IMR-90 (cell line): ENCODE results near the gene RABGAP1. TPM values are rescaled to one million over a fixed set of nuclear protein-coding genes. Genes with fewer than 3 reads are reported as not detected.

ENCODE experiments used
- ATAC-seq: fragments of 200-7000 bp; cut with Tn5 transposase; 2 replicates; pipeline ENCODE4 v1.9.1; 2020; ENCODE audit warnings: low read depth, mild to moderate bottlenecking, moderate library complexity
- BruUV-seq: library from RNA; stranded (reverse); fragments of 400-500 nt; replicated peaks from 2 replicates; lab custom pipeline; 2021; lab: Mats Ljungman, UMichigan
- CTCF ChIA-PET: fragments of 300-600 bp; formaldehyde crosslinking; extraction: SDS; loops from one replicate; lab custom pipeline; 2021; ENCODE audit warnings: antibody characterized with exemption; lab: Yijun Ruan, JAX
- POLR2A ChIA-PET: fragments of 300-600 bp; sonication (Branson Sonifier 250); formaldehyde crosslinking; loops from one replicate; lab custom pipeline; 2022; ENCODE audit warnings: antibody characterized with exemption; ENCODE audit not compliant: unreplicated experiment; lab: Charles Lee
- DNase-seq: peaks from one replicate; pipeline ENCODE4 v3.0.0; 2013
- H2AFZ ChIP-seq: replicated peaks from 2 replicates; pipeline ENCODE3; 2013; ENCODE audit warnings: low read length, mild to moderate bottlenecking; ENCODE audit not compliant: poor library complexity
- H2AK5ac ChIP-seq: 2 replicates; pipeline ENCODE4 v1.6.1; 2013; ENCODE audit warnings: low read depth, low read length, inconsistent platforms
- H2AK9ac ChIP-seq: replicated peaks from 2 replicates; pipeline ENCODE3; 2013; ENCODE audit warnings: mild to moderate bottlenecking, low read depth, low read length, moderate library complexity; ENCODE audit not compliant: poor library complexity
- H2BK120ac ChIP-seq: 2 replicates; pipeline ENCODE4 v1.6.1; 2013; ENCODE audit warnings: low read depth, low read length, inconsistent platforms
- H2BK15ac ChIP-seq: 3 replicates; pipeline ENCODE4 v1.6.1; 2013; ENCODE audit warnings: low read depth, low read length, inconsistent platforms
- H2BK20ac ChIP-seq: 2 replicates; pipeline ENCODE4 v1.6.1; 2013; ENCODE audit warnings: low read depth, mild to moderate bottlenecking, inconsistent platforms, low read length, moderate library complexity
- H2BK5ac ChIP-seq: 2 replicates; pipeline ENCODE4 v1.6.1; 2013; ENCODE audit warnings: mild to moderate bottlenecking, low read depth, low read length, inconsistent platforms; ENCODE audit not compliant: poor library complexity, severe bottlenecking
- H3K14ac ChIP-seq: replicated peaks from 2 replicates; pipeline ENCODE4 v1.6.1; 2013; ENCODE audit warnings: low read depth, low read length, inconsistent platforms
- H3K18ac ChIP-seq: 2 replicates; pipeline ENCODE4 v1.6.1; 2013; ENCODE audit warnings: low read depth, low read length, control low read depth
- H3K23ac ChIP-seq: 2 replicates; pipeline ENCODE4 v1.6.1; 2013; ENCODE audit warnings: low read depth, low read length, inconsistent platforms
- H3K27ac ChIP-seq: 2 replicates; pipeline ENCODE4 v1.5.1; 2013; ENCODE audit warnings: mild to moderate bottlenecking, control low read depth, low read length; ENCODE audit not compliant: insufficient read depth
- H3K27me3 ChIP-seq: 2 replicates; pipeline ENCODE4 v1.6.1; 2013; ENCODE audit warnings: low read length; ENCODE audit not compliant: control insufficient read depth, insufficient read depth
- H3K36me3 ChIP-seq: 2 replicates; pipeline ENCODE4 v1.6.1; 2013; ENCODE audit warnings: low read length, mixed read lengths; ENCODE audit not compliant: control insufficient read depth, insufficient read depth
- H3K4ac ChIP-seq: 2 replicates; pipeline ENCODE4 v1.6.1; 2013; ENCODE audit warnings: low read depth, low read length, inconsistent platforms
- H3K4me1 ChIP-seq: 2 replicates; pipeline ENCODE4 v1.6.1; 2013; ENCODE audit warnings: low read length, mixed read lengths; ENCODE audit not compliant: control insufficient read depth, insufficient read depth
- H3K4me2 ChIP-seq: 2 replicates; pipeline ENCODE4 v1.6.1; 2013; ENCODE audit warnings: low read depth, mild to moderate bottlenecking, control low read depth, low read length, moderate library complexity
- H3K4me3 ChIP-seq: 2 replicates; pipeline ENCODE4 v1.5.1; 2013; ENCODE audit warnings: low read depth, mild to moderate bottlenecking, control low read depth, low read length, moderate library complexity; ENCODE audit not compliant: insufficient read depth
- H3K56ac ChIP-seq: 2 replicates; pipeline ENCODE4 v1.6.1; 2013; ENCODE audit warnings: low read length, inconsistent platforms; ENCODE audit not compliant: insufficient read depth; ENCODE audit errors: extremely low read depth
- H3K79me1 ChIP-seq, 2 experiments: 2 replicates each; pipeline ENCODE4 v1.6.1; 2013; ENCODE audit warnings: low read length in 2 of 2, inconsistent platforms in 1 of 2, low read depth in 1 of 2
- H3K9ac ChIP-seq: 2 replicates; pipeline ENCODE4 v1.6.1; 2013; ENCODE audit warnings: low read depth, low read length, control low read depth
- H3K9me1 ChIP-seq: 2 replicates; pipeline ENCODE4 v1.6.1; 2013; ENCODE audit warnings: low read length, inconsistent platforms; ENCODE audit not compliant: insufficient read depth
- H3K9me3 ChIP-seq: 2 replicates; pipeline ENCODE4 v1.6.1; 2013; ENCODE audit warnings: low read length; ENCODE audit not compliant: control insufficient read depth, insufficient read depth
- H4K20me1 ChIP-seq: 2 replicates; pipeline ENCODE4 v1.6.1; 2013; ENCODE audit warnings: low read length, inconsistent platforms; ENCODE audit not compliant: insufficient read depth
- H4K5ac ChIP-seq: 2 replicates; pipeline ENCODE4 v1.6.1; 2013; ENCODE audit warnings: mild to moderate bottlenecking, low read depth, low read length, control low read depth
- H4K8ac ChIP-seq, 2 experiments: 2 replicates each; pipeline ENCODE4 v1.6.1; 2013; ENCODE audit warnings: low read depth in 2 of 2, low read length in 2 of 2, control low read depth in 1 of 2, inconsistent platforms in 1 of 2
- H4K91ac ChIP-seq: 2 replicates; pipeline ENCODE4 v1.6.1; 2013; ENCODE audit warnings: low read depth, low read length, inconsistent platforms; ENCODE audit not compliant: insufficient read depth
- NFE2L2 ChIP-seq: fragments of 150-350 bp; IDR thresholded peaks from 2 replicates; pipeline ENCODE4 v1.6.1; 2016; ENCODE audit warnings: low read depth, mild to moderate bottlenecking, low read length
- SMC3 ChIP-seq: fragments of 150-350 bp; IDR thresholded peaks from 2 replicates; pipeline ENCODE4 v1.6.1; 2016; ENCODE audit warnings: low read depth, mild to moderate bottlenecking, antibody characterized with exemption, low read length, moderate library complexity
- WGBS, 2 experiments: methylation state at CpG; one replicate each; pipeline versions ENCODE4 v1.1.5 to v1.1.7; 2013; ENCODE audit warnings: missing lambda C conversion rate in 2 of 2; ENCODE audit not compliant: insufficient read length in 1 of 2; ENCODE audit errors: extremely low coverage in 2 of 2; 5-methylcytosine and 5-hydroxymethylcytosine counted together
- dilution Hi-C: fragments of 300-500 bp; cut with HindIII; formaldehyde crosslinking; loops from one replicate; pipeline ENCODE4 v1.14.3; 2018; ENCODE audit warnings: low sequenced_read_pairs; ENCODE audit not compliant: unreplicated experiment
- in situ Hi-C: fragments of 300-500 bp; cut with MboI; formaldehyde crosslinking; loops from 3 replicates; pipeline ENCODE4 v1.14.3; 2019; ENCODE audit warnings: low sequenced_read_pairs, inconsistent platforms, mixed read lengths
- intact Hi-C: fragments of 100-400 bp; cut with micrococcal nuclease; formaldehyde crosslinking; loops from 2 replicates; pipeline ENCODE4 v1.10.0; 2022
- polyA plus RNA-seq, 3 experiments: library from polyadenylated mRNA; depleted of rRNA; stranded (reverse); fragments of >200 nt; gene quantifications; 2 replicates each; pipeline ENCODE4 v1.2.3, GENCODE V29; 2012; ENCODE audit warnings: low replicate concordance in 1 of 3
- total RNA-seq: library from RNA; depleted of rRNA; stranded (reverse); fragments of >200 nt; gene quantifications from 2 replicates; pipeline ENCODE4 v1.2.3, GENCODE V29; 2012
- TF ChIP-seq, protein P1 (sequence below): fragments of 150-350 bp; IDR thresholded peaks from 2 replicates; pipeline ENCODE4 v1.6.1; 2016; ENCODE audit warnings: low read depth, mild to moderate bottlenecking, low read length, moderate library complexity, borderline replicate concordance
- TF ChIP-seq, protein P2 (sequence below): fragments of 150-350 bp; IDR thresholded peaks from 2 replicates; pipeline ENCODE4 v1.6.1; 2017; ENCODE audit warnings: mild to moderate bottlenecking, antibody characterized with exemption, low read length, low read depth

RABGAP1 gene
- total and polyA plus RNA-seq, 2 of the 4 experiments (the other 2 are of a cell fraction), result 20.0 to 53.9 TPM

DNA sequence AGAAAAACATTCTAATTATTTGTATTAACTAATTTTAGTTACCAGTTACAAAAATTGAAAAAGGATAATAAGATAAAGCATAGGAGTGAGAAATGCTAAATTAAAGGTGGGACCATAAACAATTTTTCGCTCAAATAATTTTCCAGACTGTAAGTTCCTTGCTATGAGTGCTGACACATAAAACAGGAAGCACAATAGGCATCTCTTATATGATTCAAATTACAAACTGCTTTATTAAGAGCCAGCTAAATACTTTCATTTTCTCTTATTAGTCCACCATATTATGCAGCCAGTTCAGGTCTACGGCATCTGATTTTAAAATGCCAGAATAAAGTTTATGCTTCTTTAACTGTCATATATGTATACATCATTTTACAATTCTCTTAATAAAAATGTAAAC is 40.0 kb upstream of the RABGAP1 start:
- Histone ChIP-seq H3K23ac (no peak overlapping the region), H3K36me3 (peaks cover 11% of the 10 kb centered on the region), H4K5ac (no peak overlapping the region), H3K18ac (no peak overlapping the region), H3K9me3 (no peaks in the 10 kb centered on the region), H2AK9ac (no peak overlapping the region), H2BK5ac (no peak overlapping the region), H3K4ac (no peak overlapping the region), H3K9me1 (no peaks in the 10 kb centered on the region), H3K4me1 (peaks cover 5% of the 10 kb centered on the region), H3K4me3 (no peak overlapping the region), H4K91ac (no peak overlapping the region), H3K27me3 (no peaks in the 10 kb centered on the region), H3K4me2 (peak overlapping the region; percentile 66), H4K8ac (no peak overlapping the region), H2AFZ (no peak overlapping the region), H2BK120ac (no peak overlapping the region), H3K27ac (no peak overlapping the region), H3K79me1 (peaks cover 13 to 16% of the 10 kb centered on the region in 2 experiments; a peak in 3 of 4 replicates), H2BK15ac (no peak overlapping the region), H2BK20ac (no peak overlapping the region), H3K9ac (no peak overlapping the region), H4K20me1 (peaks cover 30% of the 10 kb centered on the region), H2AK5ac (no peak overlapping the region), H3K14ac (no peak overlapping the region), H3K56ac (no peak overlapping the region)
- no peak for TF ChIP-seq SMC3
- TF ChIP-seq NFE2L2, result no peak
- TF ChIP-seq, protein P1, sequence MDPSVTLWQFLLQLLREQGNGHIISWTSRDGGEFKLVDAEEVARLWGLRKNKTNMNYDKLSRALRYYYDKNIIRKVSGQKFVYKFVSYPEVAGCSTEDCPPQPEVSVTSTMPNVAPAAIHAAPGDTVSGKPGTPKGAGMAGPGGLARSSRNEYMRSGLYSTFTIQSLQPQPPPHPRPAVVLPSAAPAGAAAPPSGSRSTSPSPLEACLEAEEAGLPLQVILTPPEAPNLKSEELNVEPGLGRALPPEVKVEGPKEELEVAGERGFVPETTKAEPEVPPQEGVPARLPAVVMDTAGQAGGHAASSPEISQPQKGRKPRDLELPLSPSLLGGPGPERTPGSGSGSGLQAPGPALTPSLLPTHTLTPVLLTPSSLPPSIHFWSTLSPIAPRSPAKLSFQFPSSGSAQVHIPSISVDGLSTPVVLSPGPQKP, result no peak
- TF ChIP-seq, protein P2, sequence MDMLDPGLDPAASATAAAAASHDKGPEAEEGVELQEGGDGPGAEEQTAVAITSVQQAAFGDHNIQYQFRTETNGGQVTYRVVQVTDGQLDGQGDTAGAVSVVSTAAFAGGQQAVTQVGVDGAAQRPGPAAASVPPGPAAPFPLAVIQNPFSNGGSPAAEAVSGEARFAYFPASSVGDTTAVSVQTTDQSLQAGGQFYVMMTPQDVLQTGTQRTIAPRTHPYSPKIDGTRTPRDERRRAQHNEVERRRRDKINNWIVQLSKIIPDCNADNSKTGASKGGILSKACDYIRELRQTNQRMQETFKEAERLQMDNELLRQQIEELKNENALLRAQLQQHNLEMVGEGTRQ, result no peak
- no CpG with 5 or more reads among the region's 2 CpGs for WGBS, 2 experiments
- DNase-seq, result peak; percentile 43
- intact Hi-C loops (no loop called here), dilution Hi-C loops (no loop called here), in situ Hi-C loops (no loop called here)
- CTCF ChIA-PET, result no interaction called here
- POLR2A ChIA-PET, result no interaction called here
- no TSS peak for BruUV-seq
- no peak for ATAC-seq
